Hepatocyte (in vitro differentiated cells): ENCODE results near the gene FBRSL1. TPM values are rescaled to one million over a fixed set of nuclear protein-coding genes. Genes with fewer than 3 reads are reported as not detected.

Source experiments
- DNase-seq: peaks from one replicate; pipeline ENCODE4 v3.0.0-alpha.2; 2016; ENCODE audit warnings: low spot score
- H2AFZ ChIP-seq: fragments of 200-600 bp; sonication (generic); 2 replicates; pipeline ENCODE4 v1.6.0; 2016; ENCODE audit warnings: antibody characterized with exemption, mild to moderate bottlenecking
- H3K27ac ChIP-seq: fragments of 200-600 bp; sonication (generic); 2 replicates; pipeline ENCODE4 v1.5.1; 2016; ENCODE audit warnings: mild to moderate bottlenecking
- H3K27me3 ChIP-seq: fragments of 200-600 bp; sonication (generic); 2 replicates; pipeline ENCODE4 v1.6.1; 2016
- H3K36me3 ChIP-seq: fragments of 200-600 bp; sonication (generic); replicated peaks from 2 replicates; pipeline ENCODE4 v1.5.1; 2016; ENCODE audit warnings: low read depth; ENCODE audit not compliant: insufficient read depth
- H3K4me1 ChIP-seq: fragments of 200-600 bp; sonication (generic); 2 replicates; pipeline ENCODE4 v1.5.1; 2016; ENCODE audit warnings: mild to moderate bottlenecking, moderate library complexity; ENCODE audit not compliant: insufficient read depth
- H3K4me2 ChIP-seq: fragments of 200-600 bp; sonication (generic); 2 replicates; pipeline ENCODE4 v1.6.0; 2016
- H3K4me3 ChIP-seq: fragments of 200-600 bp; sonication (generic); 2 replicates; pipeline ENCODE4 v1.5.1; 2016; ENCODE audit warnings: mild to moderate bottlenecking
- H3K79me2 ChIP-seq: fragments of 200-600 bp; sonication (generic); 2 replicates; pipeline ENCODE4 v1.6.0; 2017; ENCODE audit warnings: mild to moderate bottlenecking
- H3K9me2 ChIP-seq: fragments of 200-600 bp; sonication (generic); replicated peaks from 2 replicates; pipeline ENCODE4 v1.6.0; 2017; ENCODE audit warnings: mild to moderate bottlenecking; ENCODE audit not compliant: insufficient read depth
- H3K9me3 ChIP-seq: fragments of 200-600 bp; sonication (generic); 2 replicates; pipeline ENCODE4 v1.5.1; 2016; ENCODE audit warnings: low read depth, mild to moderate bottlenecking
- H4K20me1 ChIP-seq: fragments of 200-600 bp; sonication (generic); 2 replicates; pipeline ENCODE4 v1.6.0; 2016; ENCODE audit warnings: mild to moderate bottlenecking; ENCODE audit not compliant: insufficient read depth, poor library complexity, severe bottlenecking
- CTCF ChIP-seq: fragments of 200-600 bp; sonication (generic); IDR thresholded peaks from 2 replicates; pipeline ENCODE4 v1.5.1; 2016; ENCODE audit warnings: antibody characterized with exemption, mild to moderate bottlenecking; ENCODE audit not compliant: poor library complexity
- EZH2 ChIP-seq: fragments of 200-600 bp; sonication (generic); IDR thresholded peaks from 2 replicates; pipeline ENCODE4 v1.6.1; 2016; ENCODE audit warnings: antibody characterized with exemption, mild to moderate bottlenecking, borderline replicate concordance
- EZH2phosphoT487 ChIP-seq: fragments of 200-600 bp; sonication (generic); IDR thresholded peaks from one replicate; pipeline ENCODE4 v1.6.1; 2018; ENCODE audit warnings: antibody characterized with exemption, mild to moderate bottlenecking, low read depth, moderate library complexity; ENCODE audit not compliant: unreplicated experiment, severe bottlenecking
- WGBS: methylation state at CpG from one replicate; pipeline ENCODE4 v1.1.6; 2016; ENCODE audit warnings: low lambda C conversion rate; ENCODE audit errors: missing lambda C conversion rate; 5-methylcytosine and 5-hydroxymethylcytosine counted together
- polyA plus RNA-seq: library from polyadenylated mRNA; unstranded; fragments of >200 nt; fragmentation: Nextera tagmentation; extraction: Ambion mirVana; gene quantifications from 2 replicates; pipeline ENCODE4 v1.2.1, GENCODE V29; 2016
- total RNA-seq: library from RNA; depleted of rRNA; stranded (reverse); fragments of >200 nt; gene quantifications from 2 replicates; pipeline ENCODE4 v1.2.3, GENCODE V29; 2014

FBRSL1 gene
- total and polyA plus RNA-seq, 2 experiments from 2014 or later: 18.5 to 61.1 TPM

GRCh38 chr12:132529156-132529839, 39.3 kb downstream of the FBRSL1 start:
- no peaks in the 10 kb centered on the region for H3K27me3 ChIP-seq
- H2AFZ ChIP-seq: no peak overlapping the region
- TF ChIP-seq CTCF (no peak), EZH2phosphoT487 (no peak), EZH2 (no peak)
- no peak for DNase-seq
- H3K4me3 ChIP-seq: no peak overlapping the region
- no peaks in the 10 kb centered on the region for H3K4me1 ChIP-seq
- H3K27ac ChIP-seq: no peak overlapping the region
- H3K9me2 ChIP-seq: no peaks in the 10 kb centered on the region
- H3K4me2 ChIP-seq: no peak overlapping the region
- H4K20me1 ChIP-seq: peaks cover 8% of the 10 kb centered on the region
- 95% methylated on average over 11 of the region's 11 CpGs for WGBS
- H3K36me3 ChIP-seq: no peaks in the 10 kb centered on the region
- no peaks in the 10 kb centered on the region for H3K9me3 ChIP-seq
- no peaks in the 10 kb centered on the region for H3K79me2 ChIP-seq

- no peaks in the 10 kb centered on the region for H3K36me3 ChIP-seq
- peaks cover 6% of the 10 kb centered on the region for H4K20me1 ChIP-seq
- WGBS: over 99% methylated on average over 10 of the region's 10 CpGs
- no peak for TF ChIP-seq CTCF
- TF ChIP-seq EZH2: no peak
- no peak for TF ChIP-seq EZH2phosphoT487
- no peak overlapping the region for H3K4me3 ChIP-seq
- H3K9me2 ChIP-seq: no peaks in the 10 kb centered on the region
- no peaks in the 10 kb centered on the region for H3K79me2 ChIP-seq
- H3K27me3 ChIP-seq: no peaks in the 10 kb centered on the region
- no peak overlapping the region for H2AFZ ChIP-seq
- H3K4me1 ChIP-seq: no peaks in the 10 kb centered on the region
- H3K9me3 ChIP-seq: no peaks in the 10 kb centered on the region
- DNase-seq: no peak
- no peak overlapping the region for H3K4me2 ChIP-seq
- H3K27ac ChIP-seq: no peak overlapping the region
Measured at GRCh38 chr12:132529906-132530305, 40.0 kb downstream of the FBRSL1 start.

DNA sequence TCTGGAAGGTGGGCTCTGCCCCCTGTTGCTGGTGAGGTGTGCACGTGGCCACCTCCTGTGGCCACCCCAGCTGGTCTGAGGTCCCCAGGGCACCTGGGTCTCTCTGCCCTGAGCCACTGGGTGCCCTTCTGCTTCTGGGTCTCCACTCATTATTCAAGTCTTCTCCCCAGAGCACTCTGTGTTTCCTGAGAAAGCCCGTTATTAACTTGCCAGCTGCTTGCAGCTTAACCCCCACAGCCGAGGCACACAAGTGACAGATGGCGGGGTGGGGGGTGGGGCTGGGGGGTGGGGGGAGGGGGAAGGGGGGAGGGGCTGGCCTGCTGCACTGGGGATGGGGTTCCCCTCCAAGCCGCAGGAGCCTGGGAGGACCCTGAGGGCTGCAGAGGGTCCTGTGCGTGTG, 40.5 kb downstream of the FBRSL1 start:
- Histone ChIP-seq H3K4me3 (no peak overlapping the region), H2AFZ (no peak overlapping the region), H3K27ac (no peak overlapping the region), H3K4me1 (no peaks in the 10 kb centered on the region), H3K79me2 (no peaks in the 10 kb centered on the region), H3K4me2 (no peak overlapping the region), H4K20me1 (peaks cover 6% of the 10 kb centered on the region), H3K36me3 (no peaks in the 10 kb centered on the region), H3K9me2 (no peaks in the 10 kb centered on the region), H3K27me3 (no peaks in the 10 kb centered on the region), H3K9me3 (no peaks in the 10 kb centered on the region)
- TF ChIP-seq EZH2phosphoT487 (no peak), CTCF (no peak)
- no peak for DNase-seq
- 81% methylated on average over 4 of the region's 6 CpGs for WGBS
